Activated naive CD4-positive, alpha-beta T cell treated with Interleukin-2 at 50 U/mL for 16 hours (primary cell): ENCODE data around the gene KDM4B.

Experiments used
- DNase-seq: peaks from one replicate; pipeline ENCODE4 v3.0.0-alpha.2; 2020

The KDM4B gene

DNA sequence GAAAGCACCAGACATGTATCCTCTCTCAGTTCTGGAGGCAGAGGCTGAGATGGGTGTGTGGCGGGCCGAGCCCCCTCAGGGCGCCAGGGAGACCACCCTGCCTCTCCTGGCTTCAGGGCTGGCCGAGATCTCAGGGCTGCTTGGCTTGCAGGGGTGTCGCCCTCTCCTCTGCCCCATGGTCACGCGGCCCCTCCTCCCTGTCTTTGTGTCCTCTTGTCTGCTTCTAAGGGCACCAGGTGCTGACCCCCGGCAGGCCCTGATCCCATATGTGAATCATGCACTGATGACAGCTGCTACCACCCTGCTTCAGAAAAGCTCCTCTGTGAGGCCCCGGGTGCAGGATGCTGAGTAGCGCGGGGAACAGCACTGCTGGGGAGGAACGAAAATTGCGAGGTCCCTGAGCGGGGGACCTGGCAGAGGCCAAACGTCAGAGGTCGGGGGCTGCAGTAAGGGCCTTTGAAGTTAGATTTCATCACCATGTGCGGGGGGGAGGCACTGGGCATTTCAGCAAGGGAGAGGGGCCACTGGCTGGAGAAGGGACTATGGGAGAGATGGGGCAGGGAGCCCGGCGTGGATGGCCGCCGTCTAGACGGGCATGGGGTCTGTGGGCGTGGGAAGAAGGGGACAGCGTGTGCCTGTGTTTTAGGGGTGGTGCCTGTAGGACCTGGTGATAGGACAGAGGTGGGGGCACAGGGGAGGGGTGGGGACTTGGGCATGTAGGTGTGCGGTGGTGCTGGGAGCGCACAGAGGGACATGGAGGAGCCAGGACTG lies 125.2 kb downstream of the KDM4B start:
- DNase-seq = no peak

DNA sequence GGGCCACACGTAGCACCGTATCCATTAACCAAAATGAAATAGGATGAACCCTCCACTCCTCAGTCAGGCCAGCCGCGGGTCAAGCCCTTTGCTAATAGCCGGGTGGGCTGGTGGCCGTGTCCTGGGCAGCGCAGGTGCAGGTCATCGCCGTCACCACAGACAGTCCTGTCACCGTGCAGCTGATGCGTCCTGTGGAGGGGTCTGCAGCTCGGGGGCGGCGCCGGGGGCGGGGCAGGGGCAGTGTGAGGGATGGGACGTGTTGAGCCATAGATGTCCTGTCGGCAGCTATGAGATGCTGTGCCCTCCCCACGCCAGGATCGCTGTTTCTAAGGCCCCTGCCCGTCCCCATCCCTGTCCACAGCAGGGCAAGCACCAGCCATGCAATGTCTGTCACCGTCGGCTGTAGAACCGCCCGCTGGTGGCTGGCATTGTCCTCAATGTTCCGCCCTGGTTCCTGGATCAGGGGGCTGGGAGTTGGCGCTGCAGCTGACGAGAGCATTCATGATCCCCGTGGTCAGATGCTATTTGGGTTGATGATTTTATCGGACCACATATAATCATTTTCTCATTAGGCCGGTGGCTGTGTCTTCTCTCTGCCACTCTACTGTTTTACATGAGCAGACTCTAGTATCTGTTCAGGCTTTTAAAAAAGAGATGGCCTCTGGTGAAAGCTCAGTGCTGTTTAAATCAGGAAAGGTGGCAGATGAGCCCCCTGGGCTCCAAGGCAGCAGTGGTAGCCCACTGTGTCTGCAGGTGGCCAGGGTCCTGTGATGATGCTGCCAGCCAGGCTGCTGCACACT lies 126.1 kb downstream of the KDM4B start:
- no peak for DNase-seq

DNA sequence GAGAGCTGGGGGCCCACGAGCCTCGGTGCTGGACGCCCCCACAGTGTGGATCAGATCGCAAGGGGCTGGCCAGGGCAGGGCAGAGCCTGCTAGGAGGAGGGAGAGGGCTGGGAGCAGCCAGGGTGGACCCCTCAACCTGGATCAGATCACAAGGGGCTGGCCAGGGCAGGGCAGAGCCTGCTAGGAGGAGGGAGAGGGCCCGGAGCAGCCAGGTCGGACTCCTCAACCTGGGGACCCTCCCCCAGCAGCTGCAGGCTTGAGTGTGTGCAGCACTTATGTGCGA lies 126.6 kb downstream of the KDM4B start:
- DNase-seq = no peak

DNA sequence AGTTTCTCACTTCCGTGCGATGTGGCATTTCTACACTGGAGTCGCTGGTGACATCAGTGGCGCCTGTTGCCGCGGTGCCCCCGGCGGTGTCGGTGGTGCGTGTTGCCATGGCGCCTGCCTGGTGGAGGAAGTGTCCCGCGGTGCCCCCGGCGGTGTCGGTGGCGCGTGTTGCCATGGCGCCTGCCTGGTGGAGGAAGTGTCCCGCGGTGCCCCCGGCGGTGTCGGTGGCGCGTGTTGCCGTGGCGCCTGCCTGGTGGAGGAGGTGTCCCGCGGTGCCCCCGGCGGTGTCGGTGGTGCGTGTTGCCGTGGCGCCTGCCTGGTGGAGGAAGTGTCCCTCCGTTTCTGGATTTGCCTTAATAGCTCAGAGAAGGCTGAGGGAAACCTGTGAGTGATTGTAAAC lies 127.6 kb downstream of the KDM4B start:
- no peak for DNase-seq

DNA sequence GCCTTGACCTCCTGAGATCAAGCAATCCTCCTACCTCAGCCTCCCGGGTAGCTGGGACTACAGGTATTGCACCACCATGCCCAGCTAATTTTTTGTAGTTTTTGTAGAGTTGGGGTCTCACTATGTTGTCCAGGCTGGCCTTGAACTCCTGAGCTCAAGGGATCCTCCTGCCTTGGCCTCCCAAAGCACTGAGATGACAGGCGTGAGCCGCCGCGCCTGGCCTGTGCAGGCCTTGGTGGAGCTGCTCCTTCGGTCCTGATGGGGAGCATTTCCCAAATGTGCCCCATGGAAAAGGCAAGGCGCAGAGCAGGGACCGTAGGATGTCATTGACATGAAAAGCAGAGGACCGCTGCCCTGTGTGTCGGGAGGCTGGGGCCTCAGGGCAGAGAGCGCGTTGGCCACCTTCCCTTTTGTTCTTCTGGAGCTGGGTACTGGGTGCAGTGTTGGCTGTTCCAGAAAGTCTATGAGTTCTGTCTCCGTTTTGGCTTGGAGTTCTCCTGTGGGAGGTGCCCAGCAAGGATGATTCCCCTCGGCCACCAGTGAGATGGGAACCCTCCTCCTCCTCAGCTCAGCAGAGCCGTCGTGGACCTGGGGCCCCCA lies 128.5 kb downstream of the KDM4B start:
- DNase-seq = no peak

DNA sequence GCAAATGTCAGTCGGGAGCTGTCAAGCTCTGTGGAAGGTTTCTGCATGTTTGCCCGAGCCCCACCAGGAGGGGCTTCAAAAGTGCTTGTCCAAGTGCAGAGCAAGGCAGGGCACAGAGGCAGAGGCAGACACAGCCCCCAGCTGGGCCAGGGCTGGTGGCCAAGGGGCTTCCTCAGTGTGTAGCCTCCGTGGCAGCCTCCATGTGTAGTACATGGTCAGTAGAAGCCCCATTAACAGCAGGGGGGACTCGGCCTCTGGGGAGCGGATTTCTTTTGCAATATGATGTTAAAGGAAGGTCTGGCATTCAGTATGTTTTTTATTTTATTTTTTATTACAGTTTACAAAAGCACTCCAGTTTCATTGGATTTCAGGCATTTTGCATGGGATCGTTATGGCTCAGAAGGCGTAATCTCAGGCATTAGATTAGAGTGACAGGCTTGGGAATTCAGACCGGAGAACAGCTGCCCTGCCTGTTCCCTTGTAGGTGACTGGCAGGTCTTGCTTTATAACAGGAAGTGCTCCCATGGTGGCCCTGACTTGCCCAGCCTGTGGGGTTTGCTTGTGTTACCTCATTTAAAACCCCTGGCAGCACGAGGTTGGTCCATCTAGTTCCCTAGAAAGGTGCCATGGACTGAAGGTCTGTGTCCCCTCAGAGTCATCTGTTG lies 129.2 kb downstream of the KDM4B start:
- no peak for DNase-seq

DNA sequence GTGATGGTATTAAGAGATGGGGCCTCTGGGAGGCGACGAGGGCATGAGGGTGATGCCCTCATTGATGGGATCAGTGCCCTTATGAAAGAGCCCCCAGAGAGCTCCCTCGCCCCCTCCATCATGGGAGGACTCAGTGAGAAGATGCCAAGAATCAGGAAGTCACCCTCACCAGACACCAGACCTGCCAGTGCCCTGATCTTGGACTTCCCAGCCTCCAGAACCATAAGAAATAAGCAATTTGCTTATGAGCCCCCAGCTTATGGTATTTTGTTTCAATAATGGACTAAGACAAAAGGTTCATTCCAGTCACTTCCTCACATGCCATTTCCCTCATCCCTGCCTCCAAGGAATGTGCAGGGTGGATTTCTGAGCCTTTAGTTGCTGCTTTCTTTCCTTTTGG lies 129.7 kb downstream of the KDM4B start:
- DNase-seq = no peak

DNA sequence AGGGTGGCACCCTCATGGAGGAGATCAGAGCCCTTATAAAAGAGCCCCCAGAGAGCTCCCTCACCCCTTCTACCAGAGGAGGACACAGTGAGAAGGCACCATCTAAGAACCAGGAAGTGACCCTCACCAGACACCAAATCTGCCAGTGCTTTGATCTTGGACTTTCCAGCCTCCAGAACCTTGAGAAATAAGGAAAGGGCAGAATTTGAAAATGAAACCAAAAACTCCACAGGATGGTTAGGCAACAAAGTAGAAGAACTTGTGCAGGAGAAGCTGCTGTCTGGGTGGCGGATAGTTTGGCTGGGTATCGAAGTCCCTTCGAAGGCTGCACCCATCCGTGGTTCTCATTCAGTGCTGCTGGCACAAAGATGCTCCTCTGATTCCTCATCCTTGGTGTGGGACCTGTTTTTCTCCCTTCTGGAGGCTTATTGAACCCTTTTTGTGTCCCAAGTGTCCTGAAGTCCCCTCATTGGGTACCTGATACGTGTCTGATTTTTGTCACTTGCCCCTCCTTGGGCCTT lies 130.8 kb downstream of the KDM4B start:
- no peak for DNase-seq

DNA sequence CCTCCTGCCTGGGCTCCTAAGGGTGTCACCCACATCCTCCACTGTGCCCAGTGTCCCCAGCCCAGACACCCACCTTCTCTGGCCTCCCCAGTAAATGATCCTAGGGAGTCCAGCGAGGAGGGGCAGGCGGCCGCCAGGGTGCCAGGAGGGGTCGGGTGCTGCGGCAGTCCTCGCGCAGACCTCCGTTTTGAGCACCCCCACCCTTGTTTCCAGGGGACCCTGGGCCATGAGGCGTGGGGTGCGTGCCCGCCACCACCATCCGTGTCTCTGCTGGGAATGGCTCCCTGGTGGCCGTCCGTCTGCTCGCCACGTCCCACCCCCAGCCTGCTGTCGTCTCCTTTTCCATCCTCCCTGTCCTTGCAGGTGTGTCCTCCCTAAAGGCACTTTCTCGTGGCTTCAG lies 133.0 kb downstream of the KDM4B start:
- no peak for DNase-seq

DNA sequence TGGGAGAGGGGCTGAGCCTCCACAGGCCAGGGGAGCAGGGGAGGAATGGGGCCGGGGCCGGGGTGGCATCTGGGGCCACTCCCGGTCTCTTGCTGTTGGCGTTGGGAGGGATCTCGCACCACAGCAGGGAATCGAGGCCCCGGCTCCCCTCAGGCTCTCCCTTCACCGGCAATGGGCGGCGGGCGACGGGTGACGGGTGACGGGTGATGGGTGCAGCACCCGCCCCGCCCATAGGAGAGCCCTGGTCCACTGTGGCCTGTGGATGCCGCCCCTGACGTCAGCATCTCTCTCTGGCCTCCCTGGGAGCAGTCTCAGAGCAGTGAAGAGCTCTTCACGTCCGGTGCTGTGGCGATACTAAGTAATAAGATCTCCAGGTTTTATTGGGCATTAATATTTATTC lies 133.6 kb downstream of the KDM4B start:
- DNase-seq = no peak

DNA sequence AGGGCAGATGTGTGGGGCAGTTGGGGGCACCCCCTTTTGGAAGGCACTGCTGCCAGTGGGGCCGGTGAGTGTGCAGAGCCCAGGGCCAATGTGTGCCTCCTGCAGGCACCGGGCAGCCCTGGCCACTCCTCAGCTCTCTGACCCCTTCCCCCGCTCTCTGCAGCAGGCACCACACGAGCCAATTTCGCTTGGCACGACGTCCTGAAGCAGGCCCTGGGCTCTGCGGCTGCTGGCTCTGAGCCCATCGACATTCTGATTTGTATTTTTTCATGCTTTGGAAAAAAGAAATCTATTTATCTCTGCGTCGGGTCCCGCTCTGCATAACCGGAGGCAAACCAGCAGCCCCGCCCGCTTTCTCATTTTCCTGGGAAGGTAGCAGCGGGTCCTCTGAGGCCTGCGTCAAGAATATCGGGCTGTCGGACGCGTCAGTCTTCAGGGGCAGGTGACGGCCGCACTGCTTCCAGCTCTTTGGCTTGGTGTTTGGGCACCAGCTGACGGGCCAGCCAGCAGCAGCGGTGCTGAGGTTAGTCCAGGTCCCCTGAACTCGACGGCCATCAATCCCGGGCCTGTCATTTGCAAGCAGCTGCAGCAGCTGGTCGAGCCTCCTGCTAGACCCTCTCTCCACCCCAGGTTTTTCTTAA lies 134.3 kb downstream of the KDM4B start:
- DNase-seq = no peak

DNA sequence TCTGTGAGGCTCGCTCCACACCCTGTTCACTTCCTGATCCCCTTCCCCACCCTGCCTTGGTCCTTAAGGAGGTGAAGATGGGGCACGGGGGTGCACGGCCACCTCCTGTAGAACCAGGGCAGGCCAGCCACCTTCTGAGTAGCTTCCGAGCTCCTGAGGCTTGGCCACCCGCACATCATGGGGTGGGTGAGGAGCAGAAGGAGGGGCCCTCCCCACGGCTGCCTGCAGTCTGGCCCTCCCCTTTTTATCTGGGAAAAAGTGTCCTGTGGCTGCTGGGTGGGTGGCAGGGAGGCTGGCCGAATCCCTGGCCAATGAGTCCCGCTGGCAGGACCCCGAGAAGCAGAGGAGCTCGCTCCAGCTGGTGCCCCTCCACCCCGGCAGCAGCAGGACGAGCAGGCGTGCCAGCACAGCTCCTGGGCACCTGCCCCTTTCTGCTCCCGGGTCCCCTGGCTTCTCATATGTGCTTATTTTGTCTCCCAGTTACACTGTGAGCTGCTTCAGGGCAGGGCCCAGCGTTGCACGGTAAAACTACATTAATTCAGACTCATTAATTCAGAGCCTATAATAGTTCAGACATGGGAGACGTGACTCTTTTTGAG lies 135.0 kb downstream of the KDM4B start:
- DNase-seq = no peak

DNA sequence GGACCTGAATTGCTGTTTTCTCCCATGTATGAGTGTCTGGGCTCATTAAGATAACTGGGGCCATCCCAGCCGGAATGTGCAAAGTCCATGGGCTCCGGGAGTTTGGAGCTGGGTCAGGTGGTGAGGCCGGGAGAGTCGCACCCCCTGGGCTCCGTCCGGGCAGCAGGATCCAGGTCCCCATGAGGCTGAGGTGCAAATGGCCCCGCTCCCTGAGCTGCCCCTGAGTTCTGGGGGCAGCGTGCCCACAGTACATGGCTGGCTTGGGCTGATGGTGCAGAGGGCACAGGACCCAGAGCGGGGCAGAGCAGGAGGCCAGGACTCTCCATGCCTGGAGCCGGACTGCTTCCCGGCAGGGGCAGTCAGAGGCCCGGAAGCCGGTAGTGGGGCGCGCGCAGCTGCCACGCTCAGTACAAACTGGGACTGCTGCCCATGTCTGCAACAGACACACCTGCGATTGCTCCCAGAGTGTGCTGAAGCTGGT lies 136.0 kb downstream of the KDM4B start:
- DNase-seq = no peak

DNA sequence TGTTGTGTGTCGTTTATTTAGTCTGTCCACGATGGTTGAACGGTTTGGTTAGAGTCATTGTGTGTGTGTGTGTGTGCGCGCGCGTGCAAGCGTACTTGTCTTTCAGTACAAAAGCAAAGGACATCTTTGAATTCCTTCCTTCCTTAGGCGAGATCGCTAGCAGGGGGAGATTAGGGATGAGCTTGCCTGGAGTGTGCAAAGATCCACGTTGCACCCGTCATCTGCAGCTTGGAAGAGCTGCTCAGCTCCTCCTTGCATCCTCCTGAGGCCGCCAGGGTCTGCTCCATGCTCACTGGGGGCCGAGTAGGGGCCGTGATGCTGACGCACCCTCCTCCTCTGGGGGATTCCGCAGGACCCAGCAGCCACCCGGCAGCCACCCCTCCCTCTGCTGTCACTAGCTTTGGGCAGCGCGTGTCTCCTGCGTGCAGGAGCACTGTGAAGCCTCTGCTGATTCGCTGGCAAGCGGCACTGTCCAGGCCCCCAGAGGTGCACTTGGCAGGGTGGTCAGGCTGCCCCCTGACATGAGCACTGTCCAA lies 137.3 kb downstream of the KDM4B start:
- no peak for DNase-seq

DNA sequence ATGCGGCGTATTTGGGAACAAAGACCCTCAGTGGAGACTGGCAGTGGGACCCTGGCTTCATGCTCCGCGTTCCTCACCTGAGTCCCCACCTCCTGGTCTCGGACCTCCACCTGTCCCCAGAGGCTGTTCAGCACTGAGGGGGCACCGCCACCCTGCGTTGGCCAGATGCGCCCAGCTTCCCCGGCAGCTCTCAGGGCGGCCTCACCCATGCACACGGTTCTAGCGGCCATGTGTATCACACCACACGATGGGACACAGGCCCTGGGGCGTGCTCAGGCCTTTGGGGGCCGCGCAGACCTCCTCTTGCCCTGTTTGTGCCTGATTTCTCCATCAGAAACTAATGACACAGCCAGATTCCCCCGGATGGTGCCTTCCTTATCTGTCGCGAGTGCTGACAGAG lies 138.1 kb downstream of the KDM4B start:
- no peak for DNase-seq

DNA sequence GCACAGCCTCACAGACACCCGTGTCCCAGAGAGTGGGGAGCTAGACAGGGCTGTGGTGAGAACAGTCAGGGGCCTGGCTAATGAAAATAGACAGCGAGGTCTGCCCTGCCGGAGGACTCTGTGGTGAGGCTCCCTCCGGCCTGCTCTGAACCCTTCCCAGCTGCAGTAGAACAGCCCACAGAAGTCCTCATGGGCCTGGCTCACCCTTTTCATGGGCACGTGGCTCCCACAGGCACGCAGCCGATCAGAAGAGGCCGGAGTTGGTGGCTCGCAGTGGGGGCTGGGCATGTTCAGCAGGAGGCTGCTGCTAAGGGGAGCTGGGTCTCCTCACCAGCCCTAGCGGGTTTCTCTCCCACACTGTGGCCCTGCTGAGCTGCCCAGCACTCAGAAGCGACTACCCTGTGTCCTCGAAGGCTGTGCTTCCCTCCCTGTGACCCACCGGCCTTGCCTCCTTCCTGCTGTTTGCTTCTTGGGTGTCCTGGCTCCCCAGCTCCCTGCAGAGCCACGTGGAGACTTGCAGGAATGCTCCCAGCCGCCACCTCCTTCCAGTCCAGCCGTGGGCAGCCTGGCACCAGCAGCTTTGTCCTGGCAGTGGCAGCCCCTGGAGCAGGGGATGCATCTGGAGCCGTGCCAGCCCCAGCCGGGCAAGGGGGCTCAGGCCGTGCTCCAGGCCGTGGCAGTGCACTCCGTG lies 138.7 kb downstream of the KDM4B start:
- DNase-seq = no peak

DNA sequence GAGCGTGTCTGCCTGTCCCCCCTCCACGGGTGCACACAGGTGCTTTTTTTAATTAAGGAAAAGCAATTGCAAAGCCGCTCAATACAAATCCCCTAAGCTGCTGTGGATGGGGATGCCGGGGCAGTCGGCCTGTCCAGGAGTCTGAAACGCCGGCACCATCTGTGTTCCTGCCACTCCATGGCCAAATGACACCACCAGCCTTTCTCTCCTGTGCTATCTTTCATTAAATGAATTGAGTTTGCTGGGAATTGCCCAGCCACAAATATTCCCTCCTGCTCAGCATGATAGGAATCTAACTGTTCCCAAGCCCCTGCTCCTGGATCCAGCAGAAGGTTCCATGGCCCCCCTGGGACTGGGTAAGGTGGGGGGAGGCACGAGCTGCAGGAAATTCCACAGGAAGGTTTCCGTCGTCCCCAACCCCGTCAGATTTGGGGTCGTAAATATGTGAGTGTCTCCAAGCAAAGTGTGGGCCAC lies 139.2 kb downstream of the KDM4B start:
- no peak for DNase-seq

DNA sequence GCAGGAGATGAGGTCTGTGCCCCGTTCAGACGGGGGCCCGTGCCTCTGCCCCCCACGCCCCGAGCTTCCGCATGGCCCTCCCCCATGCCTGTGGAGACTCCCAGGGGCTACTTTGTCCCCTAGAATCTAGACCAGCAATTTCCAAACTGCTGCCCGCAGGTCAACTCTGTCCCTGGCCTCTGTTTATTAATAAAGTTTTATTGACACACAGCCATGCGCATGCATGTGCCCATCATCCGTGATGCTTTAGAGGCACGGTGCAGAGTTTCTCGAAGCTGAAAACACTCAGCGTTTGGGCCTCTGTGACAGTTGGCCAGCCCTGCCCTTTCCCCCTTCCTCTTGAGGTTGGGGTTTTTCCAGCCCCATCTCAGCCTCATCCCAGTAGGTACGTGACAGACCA lies 140.0 kb downstream of the KDM4B start:
- no peak for DNase-seq

DNA sequence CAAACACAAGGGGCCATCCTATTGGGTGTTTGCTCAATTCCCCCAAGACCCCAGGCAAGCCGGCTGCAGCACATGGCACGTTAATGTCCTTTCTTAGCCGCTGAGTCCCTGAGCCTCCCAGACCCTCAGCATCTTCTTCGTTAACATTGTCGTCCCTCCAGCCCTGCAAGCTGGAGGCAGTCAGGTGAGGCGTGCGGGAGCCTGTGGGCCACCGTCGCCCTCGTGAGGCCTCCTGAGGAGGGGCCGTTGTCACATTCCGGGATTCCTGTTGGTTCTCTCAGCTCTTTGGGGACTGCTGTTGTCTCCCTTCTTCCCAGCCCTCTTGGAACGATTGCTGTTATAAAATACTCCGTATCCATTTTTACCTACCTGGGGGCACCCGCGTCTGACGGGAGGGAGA lies 140.6 kb downstream of the KDM4B start:
- no peak for DNase-seq

DNA sequence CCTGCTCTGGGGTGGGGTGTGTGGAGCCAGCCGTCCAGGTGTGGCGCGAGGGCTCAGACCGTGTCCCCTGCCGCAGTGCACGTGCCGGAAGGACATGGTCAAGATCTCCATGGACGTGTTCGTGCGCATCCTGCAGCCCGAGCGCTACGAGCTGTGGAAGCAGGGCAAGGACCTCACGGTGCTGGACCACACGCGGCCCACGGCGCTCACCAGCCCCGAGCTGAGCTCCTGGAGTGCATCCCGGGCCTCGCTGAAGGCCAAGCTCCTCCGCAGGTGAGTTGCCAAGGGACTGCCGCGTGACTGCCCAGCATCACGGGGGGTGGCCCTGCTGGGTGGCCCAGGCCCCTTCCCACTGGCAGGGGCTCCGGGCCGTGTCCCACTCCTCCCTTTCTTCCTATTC lies 141.6 kb downstream of the KDM4B start:
- no peak for DNase-seq

DNA sequence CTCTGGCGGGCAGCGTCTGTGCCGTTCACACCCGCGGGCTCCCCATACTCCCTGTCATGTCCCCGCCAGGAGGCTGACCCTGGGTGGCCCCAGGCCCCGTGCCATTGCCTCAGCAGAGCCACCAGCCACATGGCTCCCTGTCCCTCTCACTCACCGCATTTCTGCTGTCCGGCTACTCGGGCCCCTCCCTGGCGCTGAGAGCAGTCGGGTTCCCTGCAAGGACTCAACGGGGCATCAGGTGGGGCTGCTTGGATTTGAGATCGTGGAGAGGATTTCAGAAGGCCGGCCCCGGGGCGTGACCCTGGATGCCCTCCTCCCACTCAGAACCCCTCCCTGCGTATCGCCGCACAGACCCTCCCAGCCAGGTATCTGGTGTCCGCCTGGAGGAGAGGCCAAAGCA lies 142.1 kb downstream of the KDM4B start:
- DNase-seq = no peak
